Measurements from ENCODE around the gene ATN1. TPM values are rescaled to one million over a fixed set of nuclear protein-coding genes. Genes with fewer than 3 reads are reported as not detected.
A peak's percentile ranks its signal among the peaks of the same experiment; 100 is the strongest.

The ATN1 gene
- total and polyA plus RNA-seq, 2 donors from 2014 or later, result 34.2 to 119 TPM

GRCh38 chr12:6934110-6934509, 6.4 kb downstream of the ATN1 start:
- intact Hi-C loops (cut with DNase I), result no loop called here
- TF ChIP-seq, protein P1, sequence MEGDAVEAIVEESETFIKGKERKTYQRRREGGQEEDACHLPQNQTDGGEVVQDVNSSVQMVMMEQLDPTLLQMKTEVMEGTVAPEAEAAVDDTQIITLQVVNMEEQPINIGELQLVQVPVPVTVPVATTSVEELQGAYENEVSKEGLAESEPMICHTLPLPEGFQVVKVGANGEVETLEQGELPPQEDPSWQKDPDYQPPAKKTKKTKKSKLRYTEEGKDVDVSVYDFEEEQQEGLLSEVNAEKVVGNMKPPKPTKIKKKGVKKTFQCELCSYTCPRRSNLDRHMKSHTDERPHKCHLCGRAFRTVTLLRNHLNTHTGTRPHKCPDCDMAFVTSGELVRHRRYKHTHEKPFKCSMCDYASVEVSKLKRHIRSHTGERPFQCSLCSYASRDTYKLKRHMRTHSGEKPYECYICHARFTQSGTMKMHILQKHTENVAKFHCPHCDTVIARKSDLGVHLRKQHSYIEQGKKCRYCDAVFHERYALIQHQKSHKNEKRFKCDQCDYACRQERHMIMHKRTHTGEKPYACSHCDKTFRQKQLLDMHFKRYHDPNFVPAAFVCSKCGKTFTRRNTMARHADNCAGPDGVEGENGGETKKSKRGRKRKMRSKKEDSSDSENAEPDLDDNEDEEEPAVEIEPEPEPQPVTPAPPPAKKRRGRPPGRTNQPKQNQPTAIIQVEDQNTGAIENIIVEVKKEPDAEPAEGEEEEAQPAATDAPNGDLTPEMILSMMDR (IDR thresholded peaks at IDR 0.05; ENCODE audit: borderline replicate concordance, extremely low read depth, insufficient read depth), result no peak
- no peak overlapping the region for H3K9ac ChIP-seq (ENCODE audit: low read length in 3 of 3)
- H3K27me3 ChIP-seq (ENCODE audit: control insufficient read depth, insufficient read depth, low read length), result no peaks in the 10 kb centered on the region
- FAIRE-seq (no peak), DNase-seq (peak in 1 of 5 donors; percentile 77)
- H3K9me3 ChIP-seq (ENCODE audit: control insufficient read depth in 2 of 3, insufficient read depth in 1 of 3, low read length in 3 of 3), result no peaks in the 10 kb centered on the region
- H3K27ac ChIP-seq (ENCODE audit: low read depth in 2 of 2, low read length in 2 of 2), result peak overlapping the region; percentile 38 to 73
- H3K4me3 ChIP-seq (ENCODE audit: low read length in 3 of 3), result no peak overlapping the region
- H3K36me3 ChIP-seq (ENCODE audit: control insufficient read depth in 2 of 3, insufficient read depth in 3 of 3, low read length in 3 of 3), result peaks cover 2 to 10% (median 3%) of the 10 kb centered on the region in 3 donors
- peaks cover 0 to 31% (median 29%) of the 10 kb centered on the region in 3 donors for H3K4me1 ChIP-seq (ENCODE audit: control insufficient read depth in 2 of 3, insufficient read depth in 2 of 3, low read depth in 1 of 3, low read length in 3 of 3)

- Histone ChIP-seq H3K27me3 (ENCODE audit: control insufficient read depth, insufficient read depth, low read length) (no peaks in the 10 kb centered on the region), H3K27ac (ENCODE audit: low read depth in 2 of 2, low read length in 2 of 2) (no peak overlapping the region), H3K9ac (ENCODE audit: low read length in 3 of 3) (no peak overlapping the region), H3K4me1 (ENCODE audit: control insufficient read depth in 2 of 3, insufficient read depth in 2 of 3, low read depth in 1 of 3, low read length in 3 of 3) (peaks cover 0 to 21% (median 21%) of the 10 kb centered on the region in 3 donors), H3K36me3 (ENCODE audit: control insufficient read depth in 2 of 3, insufficient read depth in 3 of 3, low read length in 3 of 3) (peaks cover 2 to 10% (median 3%) of the 10 kb centered on the region in 3 donors), H3K4me3 (ENCODE audit: low read length in 3 of 3) (no peak overlapping the region), H3K9me3 (ENCODE audit: control insufficient read depth in 2 of 3, insufficient read depth in 1 of 3, low read length in 3 of 3) (no peaks in the 10 kb centered on the region)
- FAIRE-seq, result no peak
- intact Hi-C loops (cut with DNase I), result no loop called here
- TF ChIP-seq, protein P1 (IDR thresholded peaks at IDR 0.05; ENCODE audit: borderline replicate concordance, extremely low read depth, insufficient read depth), result no peak
- DNase-seq, result peak in 2 of 5 donors; percentile 65 to 73
These were observed 7.8 kb downstream of the ATN1 start for GRCh38 chr12:6935371-6936193.

- TF ChIP-seq, protein P1 (IDR thresholded peaks at IDR 0.05; ENCODE audit: borderline replicate concordance, extremely low read depth, insufficient read depth), result no peak
- Histone ChIP-seq H3K27me3 (ENCODE audit: control insufficient read depth, insufficient read depth, low read length) (no peaks in the 10 kb centered on the region), H3K9me3 (ENCODE audit: control insufficient read depth in 2 of 3, insufficient read depth in 1 of 3, low read length in 3 of 3) (no peaks in the 10 kb centered on the region), H3K4me1 (ENCODE audit: control insufficient read depth in 2 of 3, insufficient read depth in 2 of 3, low read depth in 1 of 3, low read length in 3 of 3) (peaks cover 0 to 19% (median 17%) of the 10 kb centered on the region in 3 donors), H3K36me3 (ENCODE audit: control insufficient read depth in 2 of 3, insufficient read depth in 3 of 3, low read length in 3 of 3) (peaks cover 4 to 10% (median 5%) of the 10 kb centered on the region in 3 donors), H3K9ac (ENCODE audit: low read length in 3 of 3) (no peak overlapping the region), H3K4me3 (ENCODE audit: low read length in 3 of 3) (no peak overlapping the region), H3K27ac (ENCODE audit: low read depth in 2 of 2, low read length in 2 of 2) (no peak overlapping the region)
- intact Hi-C loops (cut with DNase I), result no loop called here
- DNase-seq (peak in 1 of 5 donors; percentile 77), FAIRE-seq (no peak)
These were observed 8.5 kb downstream of the ATN1 start for GRCh38 chr12:6936194-6936635.

Data from kidney (tissue), 14 donors.